Measurements from ENCODE around the gene RPS14.

RPS14 gene

GRCh38 chr5:150411245-150411979 is 38.1 kb downstream of the RPS14 start:
- TF ChIP-seq REST (IDR thresholded peaks at IDR 0.05; ENCODE audit: insufficient read depth in 1 of 2, low read depth in 2 of 2, low read length in 2 of 2) (no peak), TAF1 (IDR thresholded peaks at IDR 0.05; ENCODE audit: borderline replicate concordance, insufficient read depth, low read length) (no peak), SIN3A (IDR thresholded peaks at IDR 0.05; ENCODE audit: borderline replicate concordance, insufficient read depth, low read length) (no peak), POLR2AphosphoS5 (IDR thresholded peaks at IDR 0.05; ENCODE audit: low read depth, low read length) (no peak), FOXP2 (optimal IDR thresholded peaks at IDR 0.05; ENCODE audit: borderline replicate concordance, extremely low read depth, extremely low read length, insufficient read depth) (no peak)

GRCh38 chr5:150410524-150411244 is 38.9 kb downstream of the RPS14 start:
- no peak for TF ChIP-seq TAF1 (IDR thresholded peaks at IDR 0.05; ENCODE audit: borderline replicate concordance, insufficient read depth, low read length)
- TF ChIP-seq SIN3A (IDR thresholded peaks at IDR 0.05; ENCODE audit: borderline replicate concordance, insufficient read depth, low read length), result no peak
- no peak for TF ChIP-seq POLR2AphosphoS5 (IDR thresholded peaks at IDR 0.05; ENCODE audit: low read depth, low read length)
- no peak for TF ChIP-seq FOXP2 (optimal IDR thresholded peaks at IDR 0.05; ENCODE audit: borderline replicate concordance, extremely low read depth, extremely low read length, insufficient read depth)
- no peak for TF ChIP-seq REST (IDR thresholded peaks at IDR 0.05; ENCODE audit: insufficient read depth in 1 of 2, low read depth in 2 of 2, low read length in 2 of 2)

- no peak for TF ChIP-seq TAF1 (IDR thresholded peaks at IDR 0.05; ENCODE audit: borderline replicate concordance, insufficient read depth, low read length)
- no peak for TF ChIP-seq POLR2AphosphoS5 (IDR thresholded peaks at IDR 0.05; ENCODE audit: low read depth, low read length)
- TF ChIP-seq REST (IDR thresholded peaks at IDR 0.05; ENCODE audit: insufficient read depth in 1 of 2, low read depth in 2 of 2, low read length in 2 of 2), result no peak
- TF ChIP-seq FOXP2 (optimal IDR thresholded peaks at IDR 0.05; ENCODE audit: borderline replicate concordance, extremely low read depth, extremely low read length, insufficient read depth), result no peak
- TF ChIP-seq SIN3A (IDR thresholded peaks at IDR 0.05; ENCODE audit: borderline replicate concordance, insufficient read depth, low read length), result no peak
These were observed 39.7 kb downstream of the RPS14 start for GRCh38 chr5:150409638-150410523.

- no peak for TF ChIP-seq SIN3A (IDR thresholded peaks at IDR 0.05; ENCODE audit: borderline replicate concordance, insufficient read depth, low read length)
- TF ChIP-seq TAF1 (IDR thresholded peaks at IDR 0.05; ENCODE audit: borderline replicate concordance, insufficient read depth, low read length), result no peak
- TF ChIP-seq POLR2AphosphoS5 (IDR thresholded peaks at IDR 0.05; ENCODE audit: low read depth, low read length), result no peak
- TF ChIP-seq REST (IDR thresholded peaks at IDR 0.05; ENCODE audit: insufficient read depth in 1 of 2, low read depth in 2 of 2, low read length in 2 of 2), result no peak
- TF ChIP-seq FOXP2 (optimal IDR thresholded peaks at IDR 0.05; ENCODE audit: borderline replicate concordance, extremely low read depth, extremely low read length, insufficient read depth), result no peak
These were observed 41.2 kb downstream of the RPS14 start for GRCh38 chr5:150408231-150408943.
